HepG2 (cell line): ENCODE measurements around the gene ZBTB32. TPM values are rescaled to one million over a fixed set of nuclear protein-coding genes. Genes with fewer than 3 reads are reported as not detected.

Source experiments
- AKAP8 ChIP-seq: sonication (generic); formaldehyde crosslinking; IDR thresholded peaks from 2 replicates; pipeline ENCODE4 v1.5.1; 2020; ENCODE audit warnings: mild to moderate bottlenecking, missing genetic modification reagents
- HNF4G ChIP-seq, 2 experiments: sonication (generic) in 1 of 2; formaldehyde crosslinking in 1 of 2; IDR thresholded peaks; 2 replicates each; pipeline versions ENCODE4 v1.4.0 to v1.6.1; 2011 to 2020; ENCODE audit warnings: borderline replicate concordance in 2 of 2, low read depth in 2 of 2, mild to moderate bottlenecking in 2 of 2, low read length in 1 of 2, missing genetic modification reagents in 1 of 2, moderate library complexity in 1 of 2
- NR3C1 ChIP-seq: sonication (generic); formaldehyde crosslinking; IDR thresholded peaks from 2 replicates; pipeline ENCODE4 v1.4.0; 2020; ENCODE audit warnings: missing genetic modification reagents
- PPARG ChIP-seq: conservative IDR thresholded peaks from 2 replicates; pipeline ENCODE4 v1.6.1; 2016; ENCODE audit warnings: missing biosample characterization, missing genetic modification reagents
- RAD51 ChIP-seq: fragments of 450-650 bp; IDR thresholded peaks from 2 replicates; pipeline ENCODE4 v1.6.1; 2016; ENCODE audit warnings: borderline replicate concordance
- SMC3 ChIP-seq: IDR thresholded peaks from 2 replicates; pipeline ENCODE4 v1.6.1; 2011; ENCODE audit warnings: low read length, improper control_type of control experiment
- SP4 ChIP-seq: sonication (generic); formaldehyde crosslinking; IDR thresholded peaks from 2 replicates; pipeline ENCODE4 v1.8.1; 2023; ENCODE audit warnings: mild to moderate bottlenecking, missing genetic modification reagents
- ZNF10 ChIP-seq: sonication (generic); formaldehyde crosslinking; IDR thresholded peaks from 2 replicates; pipeline ENCODE4 v1.4.0; 2020; ENCODE audit warnings: mild to moderate bottlenecking, low read depth, missing genetic modification reagents, borderline replicate concordance
- ZNF501 ChIP-seq: sonication (generic); formaldehyde crosslinking; IDR thresholded peaks from 2 replicates; pipeline ENCODE4 v1.5.1; 2020; ENCODE audit warnings: mild to moderate bottlenecking, moderate library complexity, missing genetic modification reagents
- ZNF564 ChIP-seq: sonication (generic); formaldehyde crosslinking; IDR thresholded peaks from 2 replicates; pipeline ENCODE4 v1.8.1; 2023; ENCODE audit warnings: mild to moderate bottlenecking, missing genetic modification reagents
- ZNF678 ChIP-seq: sonication (generic); formaldehyde crosslinking; IDR thresholded peaks from 2 replicates; pipeline ENCODE4 v1.4.0; 2020; ENCODE audit warnings: mild to moderate bottlenecking, missing genetic modification reagents
- ZNF747 ChIP-seq: sonication (generic); formaldehyde crosslinking; IDR thresholded peaks from 2 replicates; pipeline ENCODE4 v1.8.1; 2023; ENCODE audit warnings: missing genetic modification reagents, mild to moderate bottlenecking, borderline replicate concordance
- polyA plus RNA-seq, 8 experiments: library from polyadenylated mRNA; depleted of rRNA in 3 of 8; stranded (reverse) in 7 of 8; unstranded in 1 of 8; fragments of >200 nt; fragmentation: Illumina TruSeq in 4 of 8; extraction: Trizol in 4 of 8; gene quantifications; 2 replicates each; pipeline versions ENCODE4 v1.2.1 to v1.2.3, GENCODE V29; 2011 to 2016; ENCODE audit warnings: low read depth in 4 of 8, missing spikeins in 1 of 8, mixed read lengths in 1 of 8; ENCODE audit not compliant: insufficient read depth in 1 of 8
- total RNA-seq, 5 experiments: library from RNA; depleted of rRNA; stranded (reverse); fragments of >200 nt; fragmentation: Illumina TruSeq; extraction: Trizol; gene quantifications; 2 replicates each; pipeline ENCODE4 v1.2.3, GENCODE V29; 2016; ENCODE audit warnings: low read depth in 1 of 5
- TF ChIP-seq, protein P1 (sequence below): sonication (generic); formaldehyde crosslinking; IDR thresholded peaks from 2 replicates; pipeline ENCODE4 v1.4.0; 2020; ENCODE audit warnings: missing genetic modification reagents
- TF ChIP-seq, protein P2 (sequence below): sonication (generic); formaldehyde crosslinking; IDR thresholded peaks from 2 replicates; pipeline ENCODE4 v1.4.0; 2020; ENCODE audit warnings: missing genetic modification reagents, borderline replicate concordance

ZBTB32 gene
- total and polyA plus RNA-seq, 2 of the 13 experiments (the other 11 are each of a cell fraction or from before 2014, with no cell fraction given): not detected

DNA sequence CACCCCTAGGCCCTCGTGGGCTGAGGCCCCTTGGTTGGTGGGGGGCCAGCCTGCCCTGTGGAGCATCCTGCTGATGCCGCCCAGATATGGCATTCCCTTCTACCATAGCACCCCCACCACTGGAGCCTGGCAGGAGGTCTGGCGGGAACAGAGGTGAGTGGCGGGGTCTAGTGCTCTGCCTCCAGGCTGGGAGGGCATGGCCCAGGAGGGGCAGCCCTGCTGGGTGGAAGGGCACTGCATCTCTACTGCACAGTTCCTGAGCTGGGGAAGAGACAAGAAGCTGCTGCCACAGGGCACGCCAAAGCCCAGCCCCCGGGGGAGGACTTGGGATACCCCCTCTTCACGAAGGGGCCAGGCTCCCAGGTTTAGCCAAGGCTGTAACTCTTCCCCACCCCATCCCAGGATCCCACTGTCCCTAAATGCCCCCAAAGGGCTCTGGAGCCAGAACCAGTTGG lies 11.0 kb downstream of the ZBTB32 start (continued):
- no peak for TF ChIP-seq HNF4G (IDR thresholded peaks at IDR 0.05; ENCODE audit: borderline replicate concordance, low read depth, low read length)
- no peak for TF ChIP-seq HNF4G (CRISPR knock-in tag; IDR thresholded peaks at IDR 0.05; ENCODE audit: borderline replicate concordance, low read depth)
- TF ChIP-seq, protein P1, sequence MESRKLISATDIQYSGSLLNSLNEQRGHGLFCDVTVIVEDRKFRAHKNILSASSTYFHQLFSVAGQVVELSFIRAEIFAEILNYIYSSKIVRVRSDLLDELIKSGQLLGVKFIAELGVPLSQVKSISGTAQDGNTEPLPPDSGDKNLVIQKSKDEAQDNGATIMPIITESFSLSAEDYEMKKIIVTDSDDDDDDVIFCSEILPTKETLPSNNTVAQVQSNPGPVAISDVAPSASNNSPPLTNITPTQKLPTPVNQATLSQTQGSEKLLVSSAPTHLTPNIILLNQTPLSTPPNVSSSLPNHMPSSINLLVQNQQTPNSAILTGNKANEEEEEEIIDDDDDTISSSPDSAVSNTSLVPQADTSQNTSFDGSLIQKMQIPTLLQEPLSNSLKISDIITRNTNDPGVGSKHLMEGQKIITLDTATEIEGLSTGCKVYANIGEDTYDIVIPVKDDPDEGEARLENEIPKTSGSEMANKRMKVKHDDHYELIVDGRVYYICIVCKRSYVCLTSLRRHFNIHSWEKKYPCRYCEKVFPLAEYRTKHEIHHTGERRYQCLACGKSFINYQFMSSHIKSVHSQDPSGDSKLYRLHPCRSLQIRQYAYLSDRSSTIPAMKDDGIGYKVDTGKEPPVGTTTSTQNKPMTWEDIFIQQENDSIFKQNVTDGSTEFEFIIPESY (CRISPR knock-in tag): peak; percentile 70
- no peak for TF ChIP-seq SMC3
- no peak for TF ChIP-seq ZNF10 (CRISPR knock-in tag)
- TF ChIP-seq, protein P2, sequence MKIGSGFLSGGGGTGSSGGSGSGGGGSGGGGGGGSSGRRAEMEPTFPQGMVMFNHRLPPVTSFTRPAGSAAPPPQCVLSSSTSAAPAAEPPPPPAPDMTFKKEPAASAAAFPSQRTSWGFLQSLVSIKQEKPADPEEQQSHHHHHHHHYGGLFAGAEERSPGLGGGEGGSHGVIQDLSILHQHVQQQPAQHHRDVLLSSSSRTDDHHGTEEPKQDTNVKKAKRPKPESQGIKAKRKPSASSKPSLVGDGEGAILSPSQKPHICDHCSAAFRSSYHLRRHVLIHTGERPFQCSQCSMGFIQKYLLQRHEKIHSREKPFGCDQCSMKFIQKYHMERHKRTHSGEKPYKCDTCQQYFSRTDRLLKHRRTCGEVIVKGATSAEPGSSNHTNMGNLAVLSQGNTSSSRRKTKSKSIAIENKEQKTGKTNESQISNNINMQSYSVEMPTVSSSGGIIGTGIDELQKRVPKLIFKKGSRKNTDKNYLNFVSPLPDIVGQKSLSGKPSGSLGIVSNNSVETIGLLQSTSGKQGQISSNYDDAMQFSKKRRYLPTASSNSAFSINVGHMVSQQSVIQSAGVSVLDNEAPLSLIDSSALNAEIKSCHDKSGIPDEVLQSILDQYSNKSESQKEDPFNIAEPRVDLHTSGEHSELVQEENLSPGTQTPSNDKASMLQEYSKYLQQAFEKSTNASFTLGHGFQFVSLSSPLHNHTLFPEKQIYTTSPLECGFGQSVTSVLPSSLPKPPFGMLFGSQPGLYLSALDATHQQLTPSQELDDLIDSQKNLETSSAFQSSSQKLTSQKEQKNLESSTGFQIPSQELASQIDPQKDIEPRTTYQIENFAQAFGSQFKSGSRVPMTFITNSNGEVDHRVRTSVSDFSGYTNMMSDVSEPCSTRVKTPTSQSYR (CRISPR knock-in tag): no peak
- no peak for TF ChIP-seq NR3C1 (CRISPR knock-in tag)
- TF ChIP-seq ZNF678: no peak
- TF ChIP-seq ZNF564: 0 out of 2 replicates have a peak, but pooled peaks have one; percentile 8
- TF ChIP-seq ZNF501 (CRISPR knock-in tag): no peak
- no peak for TF ChIP-seq PPARG (CRISPR knock-in tag)
- peak; percentile 18; the same call in 1 of the 2 replicates for TF ChIP-seq AKAP8
- no peak for TF ChIP-seq ZNF747
- TF ChIP-seq SP4 (CRISPR knock-in tag): peak; percentile 20; the same call in 1 of the 2 replicates
- no peak for TF ChIP-seq RAD51
